Measurements from ENCODE around the gene RARB. TPM values are rescaled to one million over a fixed set of nuclear protein-coding genes. Genes with fewer than 3 reads are reported as not detected.
A peak's percentile ranks its signal among the peaks of the same experiment; 100 is the strongest.

The RARB gene
- total RNA-seq (2014; rRNA removed; shearing (Covaris generic)): 5.0 and 7.1 TPM in 2 replicates
- 1.9 and 2.7 TPM in 2 replicates for polyA plus RNA-seq (2014; cell fraction: nucleus; rRNA removed)

DNA sequence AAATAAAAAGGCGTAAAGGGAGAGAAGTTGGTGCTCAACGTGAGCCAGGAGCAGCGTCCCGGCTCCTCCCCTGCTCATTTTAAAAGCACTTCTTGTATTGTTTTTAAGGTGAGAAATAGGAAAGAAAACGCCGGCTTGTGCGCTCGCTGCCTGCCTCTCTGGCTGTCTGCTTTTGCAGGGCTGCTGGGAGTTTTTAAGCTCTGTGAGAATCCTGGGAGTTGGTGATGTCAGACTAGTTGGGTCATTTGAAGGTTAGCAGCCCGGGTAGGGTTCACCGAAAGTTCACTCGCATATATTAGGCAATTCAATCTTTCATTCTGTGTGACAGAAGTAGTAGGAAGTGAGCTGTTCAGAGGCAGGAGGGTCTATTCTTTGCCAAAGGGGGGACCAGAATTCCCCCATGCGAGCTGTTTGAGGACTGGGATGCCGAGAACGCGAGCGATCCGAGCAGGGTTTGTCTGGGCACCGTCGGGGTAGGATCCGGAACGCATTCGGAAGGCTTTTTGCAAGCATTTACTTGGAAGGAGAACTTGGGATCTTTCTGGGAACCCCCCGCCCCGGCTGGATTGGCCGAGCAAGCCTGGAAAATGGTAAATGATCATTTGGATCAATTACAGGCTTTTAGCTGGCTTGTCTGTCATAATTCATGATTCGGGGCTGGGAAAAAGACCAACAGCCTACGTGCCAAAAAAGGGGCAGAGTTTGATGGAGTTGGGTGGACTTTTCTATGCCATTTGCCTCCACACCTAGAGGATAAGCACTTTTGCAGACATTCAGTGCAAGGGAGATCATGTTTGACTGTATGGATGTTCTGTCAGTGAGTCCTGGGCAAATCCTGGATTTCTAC, at the start of gene RARB:
RARB (plus strand) TSS at position 322 of the 847 bp plus-strand sequence; CDS start at position 791, 469 bp downstream.
- peak; percentile 89 for DNase-seq (ENCODE audit: extremely low read depth, low read depth)

DNA sequence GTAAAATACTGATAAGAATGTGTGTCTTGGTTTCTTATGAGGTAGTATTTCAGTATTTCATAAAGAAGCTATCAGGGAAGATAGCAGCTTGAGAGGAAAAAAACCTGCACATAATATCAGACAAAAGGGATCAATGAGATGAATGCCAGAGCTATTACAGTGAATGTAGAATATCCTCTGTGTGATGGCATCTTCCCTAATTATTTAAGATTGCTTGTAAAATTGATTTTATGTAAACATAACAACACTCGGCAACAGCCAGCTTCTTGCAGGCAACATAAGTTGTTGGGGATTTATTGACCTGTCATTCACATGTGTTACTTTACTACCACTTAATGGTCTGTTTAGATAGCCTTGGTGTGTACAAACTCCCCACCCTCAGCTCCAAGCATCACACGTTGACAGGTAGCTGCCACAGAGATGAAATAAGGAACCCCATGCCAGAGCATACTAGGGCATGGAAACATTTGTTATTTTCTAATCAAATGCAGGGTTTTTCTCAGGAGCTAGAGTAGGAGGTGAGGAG, 49.2 kb upstream of the RARB start:
- no peak for DNase-seq (ENCODE audit: extremely low read depth, low read depth)

DNA sequence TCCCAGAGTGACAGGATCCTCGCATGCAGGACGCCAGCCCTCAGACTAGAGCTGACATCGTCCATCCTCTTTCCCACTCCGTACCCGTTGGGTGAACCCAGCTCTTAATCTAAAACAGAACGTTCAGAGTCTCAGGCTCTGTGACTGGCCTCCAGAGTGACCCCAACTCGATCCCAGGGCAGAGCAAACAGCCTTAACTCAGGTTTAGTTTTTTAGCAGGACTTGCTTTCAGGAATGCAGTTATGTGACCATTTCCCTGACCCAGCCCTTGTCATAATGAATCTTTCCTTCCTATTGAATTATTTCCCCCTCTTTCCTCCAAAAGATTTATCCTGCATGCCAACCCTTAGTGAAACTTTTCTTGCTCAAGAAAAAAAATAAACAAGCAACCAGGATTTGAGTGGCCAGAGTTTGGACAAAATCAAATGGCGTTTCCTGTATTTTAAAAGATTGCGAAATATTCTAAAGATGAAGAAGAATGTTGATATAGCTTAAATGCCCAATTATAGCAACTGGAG, 47.8 kb upstream of the RARB start:
- DNase-seq (ENCODE audit: extremely low read depth, low read depth): no peak

DNA sequence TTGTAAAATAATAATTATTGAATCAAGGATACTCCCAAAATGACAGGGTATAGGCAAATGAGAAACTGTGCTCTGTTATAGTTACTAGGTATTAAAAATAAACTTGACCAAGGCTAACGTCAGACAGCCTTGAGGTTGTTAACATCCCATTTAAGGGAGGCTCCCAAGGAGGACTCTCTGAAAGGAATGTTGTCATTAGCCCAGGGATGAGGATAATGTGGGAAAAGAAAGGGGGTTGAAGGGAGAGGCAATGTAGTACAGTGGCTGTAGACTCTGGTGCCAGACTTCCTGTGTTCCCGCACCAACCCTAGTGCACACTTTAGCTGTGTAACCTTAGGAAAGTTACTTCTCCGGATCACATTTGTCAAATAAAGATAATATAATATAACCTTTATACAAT, 47.0 kb upstream of the RARB start:
- no peak for DNase-seq (ENCODE audit: extremely low read depth, low read depth)

DNA sequence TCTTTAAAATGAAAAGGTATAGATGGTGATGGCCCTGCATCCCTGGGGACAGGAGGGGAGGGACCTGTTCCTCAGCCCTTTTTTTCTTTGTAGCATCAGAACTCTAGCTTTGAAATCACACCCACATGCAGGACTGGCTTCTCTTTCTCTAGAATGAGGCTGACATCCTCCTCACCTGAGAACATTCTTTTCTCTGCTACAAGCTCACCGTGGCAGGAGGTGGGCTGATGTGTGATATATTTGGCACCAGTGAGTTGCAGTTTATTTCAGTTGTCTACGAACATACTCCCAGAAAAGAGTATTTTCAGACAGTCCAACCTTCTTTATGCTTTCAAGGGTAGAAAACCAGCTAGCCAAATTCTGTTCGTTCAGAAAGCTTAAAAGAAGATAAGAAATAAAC, 43.6 kb upstream of the RARB start:
- DNase-seq (ENCODE audit: extremely low read depth, low read depth): no peak

DNA sequence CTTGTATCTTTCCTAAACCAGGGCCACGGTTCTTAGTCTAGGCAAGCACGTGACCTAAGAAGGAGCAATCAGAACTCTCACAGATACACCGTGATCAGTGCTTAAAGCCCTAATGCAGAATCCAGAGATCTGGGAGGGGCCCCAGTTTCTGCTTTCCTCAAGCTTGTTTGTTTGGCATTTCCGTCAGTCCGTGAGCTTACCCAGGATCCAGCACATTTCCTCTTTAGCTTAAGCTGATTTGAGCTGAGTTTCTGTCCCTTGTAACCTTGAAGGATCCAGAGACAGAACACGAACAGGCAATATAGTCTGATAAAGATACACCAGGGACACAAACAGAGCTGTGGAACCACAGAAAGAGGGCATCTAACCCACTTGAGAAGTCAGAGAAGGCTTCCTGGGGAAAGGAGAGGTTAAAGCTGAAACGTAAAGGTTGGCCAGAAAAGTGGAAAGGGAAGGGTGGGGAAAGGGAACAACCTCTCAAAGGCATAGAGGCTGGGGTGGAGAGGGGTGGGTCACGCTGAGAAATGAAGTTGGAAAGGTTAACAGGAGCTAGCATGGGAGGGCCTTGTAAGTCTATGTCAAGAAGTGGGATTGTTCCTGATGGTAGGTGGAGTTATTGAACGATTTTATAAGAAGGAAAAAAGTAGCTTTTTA, 42.1 kb upstream of the RARB start:
- DNase-seq (ENCODE audit: extremely low read depth, low read depth): no peak

DNA sequence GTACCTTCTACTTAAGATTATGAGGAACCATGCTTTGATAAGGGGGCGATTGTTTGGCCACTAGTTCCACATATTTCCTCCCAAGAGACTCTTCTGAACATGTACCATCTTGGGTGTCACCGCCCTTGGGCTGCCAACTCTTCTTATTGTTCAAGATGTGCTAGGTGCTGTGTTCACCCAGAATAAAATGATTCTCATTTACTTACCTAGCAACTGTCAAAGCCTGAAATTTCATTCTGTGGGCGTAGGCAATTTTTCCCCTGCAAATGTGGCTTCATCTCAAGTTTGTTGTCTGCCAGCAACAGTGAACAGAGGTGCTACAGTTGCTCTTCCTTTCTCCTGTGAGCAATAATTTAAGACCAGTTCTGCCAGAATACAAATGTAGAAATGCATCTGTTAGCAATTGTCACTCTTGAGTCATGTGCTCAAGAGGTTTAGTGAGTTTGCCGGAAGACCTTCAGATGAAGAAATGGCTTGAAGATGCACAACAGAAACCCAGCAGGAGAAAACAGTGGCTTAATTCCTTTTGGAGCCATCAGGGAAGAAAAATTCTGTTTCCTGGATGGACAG, 41.3 kb upstream of the RARB start:
- no peak for DNase-seq (ENCODE audit: extremely low read depth, low read depth)

DNA sequence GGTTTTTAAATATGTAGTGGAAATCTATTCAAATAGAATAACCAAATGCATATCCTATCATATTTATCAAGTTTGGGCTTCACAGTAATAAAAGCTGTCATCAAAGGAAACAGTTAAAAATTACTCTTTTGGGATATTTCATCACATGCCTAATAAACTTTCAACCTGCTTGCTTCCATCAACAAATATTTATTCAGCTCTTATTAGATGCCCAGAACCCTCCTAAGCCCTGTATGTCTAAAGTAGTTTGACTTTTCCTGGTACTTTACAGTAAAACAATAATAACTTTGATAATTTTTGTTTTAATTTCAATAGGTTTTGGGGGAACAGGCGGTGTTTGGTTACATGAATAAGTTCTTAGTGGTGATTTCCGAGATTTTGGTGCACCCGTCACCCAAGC, 37.5 kb upstream of the RARB start:
- DNase-seq (ENCODE audit: extremely low read depth, low read depth): no peak

DNA sequence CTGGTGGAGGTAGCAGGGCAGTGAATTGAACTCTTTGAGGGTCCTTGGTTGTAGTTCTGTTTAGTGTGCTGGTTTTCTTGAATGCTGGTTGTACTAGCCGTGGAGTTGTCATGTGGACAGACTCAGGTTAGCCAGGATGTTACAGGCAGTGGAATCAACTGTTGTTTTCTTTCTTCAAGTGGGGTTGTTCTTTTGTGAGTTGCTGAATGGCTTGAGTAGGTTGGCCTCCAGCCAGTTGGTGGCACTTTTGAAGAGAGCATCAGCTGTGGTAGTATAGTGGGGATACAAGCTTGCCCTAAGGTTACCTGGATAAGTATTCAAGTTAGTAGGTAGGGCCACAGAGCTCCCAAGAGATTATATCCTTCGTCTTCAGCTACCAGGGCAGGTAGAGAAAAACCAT, 31.8 kb upstream of the RARB start:
- no peak for DNase-seq (ENCODE audit: extremely low read depth, low read depth)

DNA sequence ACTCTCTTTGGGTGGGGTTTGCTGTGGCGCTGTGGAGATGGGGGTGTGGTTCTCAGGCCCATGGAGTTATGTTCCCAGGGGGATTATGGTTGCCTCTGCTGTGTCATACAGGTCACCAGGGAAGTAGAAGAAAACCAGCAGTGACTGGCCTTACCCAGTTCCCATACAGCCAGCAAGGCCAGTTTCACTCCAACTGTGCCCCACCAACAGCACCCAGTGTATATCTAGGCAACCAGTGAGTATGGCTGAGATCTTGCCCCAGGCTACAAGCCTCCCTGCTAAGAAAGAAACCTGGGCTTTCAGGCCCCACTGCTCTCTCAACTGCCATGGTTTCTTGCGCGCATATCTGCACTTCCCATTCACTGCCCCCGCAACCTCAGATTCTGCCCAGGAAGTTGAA, 31.4 kb upstream of the RARB start:
- DNase-seq (ENCODE audit: extremely low read depth, low read depth): no peak

DNA sequence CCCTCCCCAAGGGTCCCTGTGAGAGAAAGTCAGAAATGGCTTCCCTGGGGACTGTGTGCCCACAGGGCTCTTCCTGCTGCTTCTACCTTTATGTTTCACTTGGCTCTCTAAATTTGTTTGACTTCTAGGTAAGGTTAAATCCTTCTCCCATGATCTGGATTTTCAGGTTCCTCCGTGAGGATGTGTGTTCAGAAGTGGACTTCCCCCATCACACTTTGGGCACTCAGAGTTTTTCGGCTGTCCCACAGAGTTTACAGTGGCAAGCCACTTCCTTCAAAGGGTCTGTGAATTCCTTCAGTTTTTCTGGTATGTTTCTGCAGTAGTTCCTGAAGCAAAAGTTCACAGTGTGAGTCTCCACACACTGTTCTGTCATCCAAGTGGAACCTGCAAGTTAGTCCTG, 30.9 kb upstream of the RARB start:
- DNase-seq (ENCODE audit: extremely low read depth, low read depth): no peak

DNA sequence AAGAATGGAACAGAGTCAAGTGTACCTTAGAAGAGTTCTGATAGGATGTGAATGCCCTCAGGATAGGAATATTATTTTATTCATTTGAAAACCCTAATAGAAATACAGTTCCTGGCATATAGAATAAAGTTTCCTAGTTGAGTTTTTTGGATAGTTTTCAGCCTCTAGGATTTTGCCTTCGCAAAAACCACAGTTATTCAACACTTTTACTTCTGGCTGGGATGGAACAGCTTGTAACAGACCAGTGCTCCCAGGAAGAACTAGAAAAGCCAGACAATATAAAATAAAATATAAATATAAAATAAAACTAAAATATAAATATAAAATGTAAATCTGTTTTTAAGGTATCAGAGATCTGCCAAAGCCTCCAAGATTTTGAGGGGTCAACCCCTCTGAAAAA, 27.5 kb upstream of the RARB start:
- no peak for DNase-seq (ENCODE audit: extremely low read depth, low read depth)

DNA sequence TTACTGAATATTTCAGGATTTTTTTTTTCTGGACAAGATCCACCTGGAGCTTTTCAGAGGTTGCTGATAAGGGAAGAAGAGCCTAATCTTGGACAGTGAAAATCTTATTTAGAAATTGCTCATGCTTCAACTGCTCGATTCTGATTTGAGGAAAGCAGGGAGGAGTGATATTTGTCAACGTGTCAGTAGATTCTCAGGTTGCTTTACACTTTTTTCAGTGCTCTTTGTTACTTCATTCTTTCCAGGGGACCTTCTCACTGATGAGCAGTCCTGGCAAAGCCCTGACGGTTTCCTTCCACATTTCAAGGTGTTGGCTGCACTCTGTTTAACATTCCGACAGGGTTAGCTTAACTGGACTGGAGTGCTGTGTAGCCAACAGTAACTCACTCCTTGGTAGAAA, 24.1 kb upstream of the RARB start:
- no peak for DNase-seq (ENCODE audit: extremely low read depth, low read depth)

DNA sequence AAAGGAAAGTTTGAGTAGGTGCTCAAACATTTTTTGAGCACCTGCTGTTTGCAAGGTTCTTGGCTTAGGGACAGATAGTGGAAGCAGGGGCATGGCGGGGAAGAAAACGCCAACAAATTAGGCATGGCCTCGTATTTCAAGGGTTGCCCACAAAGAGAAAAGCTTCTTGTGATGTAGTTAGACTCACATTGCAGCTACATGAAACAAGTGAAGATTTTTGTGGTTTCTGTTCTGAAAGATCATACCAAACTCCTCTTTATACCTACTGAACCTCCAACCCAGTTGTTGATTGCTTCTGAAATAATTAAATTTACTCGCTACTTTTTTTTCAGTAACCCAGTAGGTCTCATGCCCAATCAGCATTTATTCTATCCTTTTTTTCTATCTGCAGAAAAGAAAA, 23.5 kb upstream of the RARB start:
- no peak for DNase-seq (ENCODE audit: extremely low read depth, low read depth)

DNA sequence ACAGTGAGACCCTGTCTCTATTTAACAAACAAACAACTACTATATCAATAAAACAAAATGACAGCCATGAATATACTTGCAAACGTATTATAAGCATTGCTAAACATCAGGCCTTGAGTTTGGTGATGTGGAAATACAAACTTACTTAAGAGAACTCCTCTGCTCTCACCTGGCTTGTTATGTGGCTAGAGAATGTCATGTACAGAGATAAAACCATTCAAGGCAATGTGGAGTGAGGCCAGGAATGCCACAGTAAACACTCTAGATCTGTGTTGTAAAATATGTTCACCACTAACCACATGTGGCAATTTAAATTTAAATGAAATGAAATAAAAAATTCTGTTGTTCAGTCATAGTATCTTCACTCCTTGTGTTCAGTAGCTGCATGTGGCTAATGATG, 22.7 kb upstream of the RARB start:
- no peak for DNase-seq (ENCODE audit: extremely low read depth, low read depth)

DNA sequence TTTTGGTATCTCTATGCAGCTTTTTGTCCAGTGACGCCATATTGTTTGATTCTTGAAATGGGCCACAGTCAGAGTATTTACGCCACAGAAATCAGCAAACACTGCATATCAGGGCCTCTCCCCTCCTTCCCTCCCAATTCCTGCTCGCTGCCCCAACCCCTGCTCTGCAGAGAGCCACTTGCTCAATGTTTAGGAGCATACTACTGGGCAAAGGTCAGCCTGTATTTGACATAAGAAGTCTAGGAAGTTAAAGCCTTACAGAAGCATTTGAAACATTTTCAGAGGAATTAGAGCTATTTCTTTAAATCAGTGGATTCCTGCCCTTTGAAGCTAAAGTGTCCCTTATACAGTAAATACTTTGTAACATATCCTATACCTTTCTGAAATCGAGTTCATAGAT, 17.4 kb upstream of the RARB start:
- DNase-seq (ENCODE audit: extremely low read depth, low read depth): no peak

DNA sequence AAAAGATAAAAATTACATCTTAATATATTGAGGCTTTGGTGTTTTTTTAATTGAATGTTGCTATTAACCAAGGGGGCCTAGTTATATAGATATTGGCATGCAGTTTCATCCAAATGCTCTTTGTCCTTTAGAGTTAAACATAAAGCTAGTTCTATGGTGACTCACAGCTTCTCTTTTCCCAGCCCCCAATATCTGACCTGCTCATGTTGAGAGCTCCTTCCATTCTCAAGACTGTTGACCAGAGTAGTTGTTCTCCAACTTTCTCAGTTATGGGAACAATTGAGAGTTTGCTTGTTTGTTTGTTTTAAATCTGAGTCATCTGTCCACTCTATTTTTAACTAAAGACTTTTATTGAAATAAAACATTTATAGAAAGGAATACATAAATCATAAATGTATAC, 15.8 kb upstream of the RARB start:
- no peak for DNase-seq (ENCODE audit: extremely low read depth, low read depth)

DNA sequence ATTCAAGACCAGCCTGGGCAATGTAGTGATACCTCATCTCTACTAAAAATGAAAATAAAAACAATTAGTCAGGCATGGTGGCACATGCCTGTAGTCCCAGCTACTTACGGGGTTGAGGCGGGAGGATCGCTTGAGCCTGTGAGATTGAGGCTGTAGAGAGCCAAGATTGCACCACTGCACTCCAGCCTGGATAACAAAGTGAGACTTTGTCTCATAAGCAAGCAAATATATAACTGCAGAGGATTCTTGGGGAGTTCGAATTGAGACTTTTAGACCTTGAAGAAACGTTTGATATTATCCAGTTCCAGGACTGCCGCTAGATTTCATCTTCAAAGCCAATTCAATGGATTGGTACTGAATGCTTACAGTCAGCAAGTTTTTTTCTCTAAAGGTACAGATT, 11.9 kb upstream of the RARB start:
- no peak for DNase-seq (ENCODE audit: extremely low read depth, low read depth)

DNA sequence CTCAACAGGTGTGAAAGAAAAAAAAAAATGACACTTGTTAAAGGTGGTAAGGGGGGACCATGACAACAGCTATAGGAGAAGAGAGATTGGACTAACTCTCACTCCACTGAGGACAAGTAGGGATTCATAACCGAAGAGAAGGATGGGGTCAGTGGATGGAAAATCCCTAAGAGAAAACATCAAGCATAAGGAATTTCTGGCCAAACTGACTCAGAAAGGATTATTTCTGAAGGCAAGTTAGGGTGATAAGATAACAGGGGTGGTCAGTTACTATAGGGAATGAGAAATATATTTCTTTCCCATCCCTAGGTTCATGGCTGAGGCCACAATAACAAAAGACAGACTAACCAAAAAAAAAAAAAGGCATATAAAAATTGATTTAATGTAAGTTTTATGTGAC, 9.5 kb upstream of the RARB start:
- no peak for DNase-seq (ENCODE audit: extremely low read depth, low read depth)

DNA sequence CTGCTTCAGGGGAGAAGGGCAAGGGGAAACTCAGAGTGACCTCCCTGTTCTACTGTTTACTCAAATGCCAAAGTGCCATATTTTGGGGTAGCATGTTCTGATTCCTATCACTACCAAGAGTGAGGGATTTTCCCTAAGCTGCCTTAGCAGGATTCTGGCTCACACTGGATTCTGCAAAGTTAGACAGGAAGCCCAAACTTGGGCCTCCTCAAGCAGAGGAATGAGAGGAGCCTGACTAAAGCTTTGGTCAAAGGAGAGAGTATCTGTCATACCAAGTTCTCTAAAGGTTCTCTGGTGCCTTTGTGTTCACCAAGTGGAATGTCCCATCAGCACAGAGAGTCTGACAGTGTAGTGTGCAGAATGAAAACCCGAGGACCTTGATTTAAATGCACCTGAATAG, 8.8 kb upstream of the RARB start:
- DNase-seq (ENCODE audit: extremely low read depth, low read depth): no peak

DNA sequence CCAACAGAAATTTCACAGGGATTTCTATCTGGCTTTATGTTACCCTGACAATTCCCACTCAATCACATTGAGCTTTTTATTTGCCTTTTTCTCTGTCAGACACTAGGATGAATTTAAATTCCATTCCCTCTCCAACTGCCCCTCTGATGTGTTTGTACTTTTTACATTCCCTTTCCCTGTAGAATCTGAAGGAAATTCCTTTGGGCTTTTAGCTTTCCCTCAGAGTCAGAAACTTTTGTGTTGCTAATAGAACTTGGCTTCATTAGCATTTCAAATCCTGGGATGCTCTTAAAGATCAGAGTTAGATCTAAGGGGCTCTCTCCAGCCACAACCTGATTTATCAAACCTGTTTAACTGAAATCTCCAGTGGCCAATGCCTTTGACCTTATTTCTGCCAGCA, 7.9 kb upstream of the RARB start:
- no peak for DNase-seq (ENCODE audit: extremely low read depth, low read depth)

Measured in NCI-H460 (cell line).